HepG2 (cell line): ENCODE measurements around the gene ASB8. TPM values are rescaled to one million over a fixed set of nuclear protein-coding genes. Genes with fewer than 3 reads are reported as not detected.

Experiments used
- ATAC-seq: fragments of 200-7000 bp; cut with Tn5 transposase; 3 replicates; pipeline ENCODE4 v1.9.1; 2020; ENCODE audit warnings: mild to moderate bottlenecking, moderate library complexity
- BruUV-seq: library from RNA; stranded (reverse); fragments of 400-500 nt; replicated peaks from 2 replicates; lab custom pipeline; 2021; lab: Mats Ljungman, UMichigan
- CTCF ChIA-PET: fragments of 300-600 bp; formaldehyde crosslinking; extraction: SDS; loops from one replicate; lab custom pipeline; 2021; ENCODE audit warnings: low total read pairs, inconsistent platforms, low intra/inter-chr PET ratio; lab: Yijun Ruan, JAX
- POLR2A ChIA-PET: fragments of 350-600 bp; sonication (Branson Sonifier 250); formaldehyde crosslinking; loops from one replicate; lab custom pipeline; 2020; ENCODE audit warnings: antibody characterized with exemption, inconsistent platforms; lab: Yijun Ruan, JAX
- DNase-seq: peaks from one replicate; pipeline ENCODE4 v3.0.0-alpha.2; 2015; ENCODE audit warnings: low spot score
- FAIRE-seq: peaks from 3 replicates; lab custom pipeline; 2011; peaks lifted over from hg19 to GRCh38; lab: Jason Lieb, UNC
- H2AFZ ChIP-seq: one replicate; pipeline ENCODE4 v1.6.1; 2011; ENCODE audit warnings: low read length, inconsistent platforms
- H3K27ac ChIP-seq: fragments of 300-600 bp; 3 replicates; pipeline ENCODE4 v1.8.0; 2011; ENCODE audit warnings: mixed run types, mild to moderate bottlenecking, mixed read lengths, low read length, inconsistent platforms; ENCODE audit not compliant: insufficient read depth; ENCODE audit errors: extremely low read length
- H3K27me3 ChIP-seq, 2 experiments: fragments of 200-600 bp in 1 of 2; 2 replicates in 1 of 2; 3 replicates in 1 of 2; pipeline versions ENCODE4 v1.6.0 to v1.8.0; 2011; ENCODE audit warnings: low read length in 2 of 2, mild to moderate bottlenecking in 2 of 2, moderate library complexity in 2 of 2, inconsistent platforms in 1 of 2; ENCODE audit not compliant: insufficient read depth in 2 of 2, control insufficient read depth in 1 of 2
- H3K36me3 ChIP-seq, 2 experiments: fragments of 200-600 bp in 1 of 2; replicated peaks in 1 of 2; 2 replicates in 1 of 2; 3 replicates in 1 of 2; pipeline versions ENCODE4 v1.5.1 to v1.8.0; 2011; ENCODE audit warnings: low read length in 2 of 2, inconsistent platforms in 1 of 2; ENCODE audit not compliant: insufficient read depth in 2 of 2, control insufficient read depth in 1 of 2
- H3K4me1 ChIP-seq: 2 replicates; pipeline ENCODE4 v1.5.1; 2012; ENCODE audit warnings: low read length, inconsistent platforms; ENCODE audit not compliant: insufficient read depth
- H3K4me2 ChIP-seq: 2 replicates; pipeline ENCODE4 v1.6.0; 2011; ENCODE audit warnings: low read depth, low read length, inconsistent platforms
- H3K4me3 ChIP-seq, 3 experiments: fragments of 200-600 bp in 1 of 3; sonication (generic), shearing (Covaris generic) in 1 of 3; replicated peaks in 1 of 3; 2 replicates each; pipeline ENCODE4 v1.5.1; 2011 to 2016; ENCODE audit warnings: low read length in 3 of 3, inconsistent platforms in 2 of 3, low read depth in 2 of 3, mild to moderate bottlenecking in 2 of 3, control low read depth in 1 of 3, mixed read lengths in 1 of 3; ENCODE audit not compliant: insufficient read depth in 1 of 3
- H3K79me2 ChIP-seq: one replicate; pipeline ENCODE4 v1.6.1; 2011; ENCODE audit warnings: low read length, inconsistent platforms; ENCODE audit not compliant: insufficient read depth
- H3K9ac ChIP-seq: 2 replicates; pipeline ENCODE4 v1.6.0; 2011; ENCODE audit warnings: mild to moderate bottlenecking, low read depth, low read length, inconsistent platforms; ENCODE audit not compliant: insufficient read depth
- H3K9me3 ChIP-seq: 2 replicates; pipeline ENCODE4 v1.5.1; 2012; ENCODE audit warnings: mild to moderate bottlenecking, low read length
- H4K20me1 ChIP-seq: 2 replicates; pipeline ENCODE4 v1.6.0; 2011; ENCODE audit warnings: inconsistent platforms, mild to moderate bottlenecking, low read length, moderate library complexity; ENCODE audit not compliant: insufficient read depth
- BORCS8-MEF2B ChIP-seq: sonication (generic); formaldehyde crosslinking; IDR thresholded peaks from 2 replicates; pipeline ENCODE4 v1.8.0; 2022; ENCODE audit warnings: mild to moderate bottlenecking, missing genetic modification reagents
- CBX2 ChIP-seq, 2 experiments: fragments of 200-600 bp in 1 of 2; sonication (generic); formaldehyde crosslinking in 1 of 2; IDR thresholded peaks; 2 replicates each; pipeline versions ENCODE4 v1.7.0 to v1.8.1; 2018 to 2022; ENCODE audit warnings: low read depth in 2 of 2, low read length in 1 of 2, mild to moderate bottlenecking in 1 of 2, missing genetic modification reagents in 1 of 2
- CCAR2 ChIP-seq: fragments of 200-400 bp; formaldehyde crosslinking; optimal IDR thresholded peaks from 2 replicates; pipeline ENCODE3; 2018; ENCODE audit warnings: low read depth, mild to moderate bottlenecking, low read length, moderate library complexity
- HHEX ChIP-seq: IDR thresholded peaks from 2 replicates; pipeline ENCODE4 v1.6.1; 2016; ENCODE audit warnings: control low read depth
- HNF1B ChIP-seq: sonication (generic); formaldehyde crosslinking; IDR thresholded peaks from 2 replicates; pipeline ENCODE4 v1.5.1; 2020; ENCODE audit warnings: mild to moderate bottlenecking, moderate library complexity, missing genetic modification reagents
- ZFYVE20 ChIP-seq: sonication (generic); formaldehyde crosslinking; IDR thresholded peaks from 2 replicates; pipeline ENCODE4 v1.8.0; 2023; ENCODE audit warnings: low read depth, mild to moderate bottlenecking, moderate library complexity, missing genetic modification reagents, borderline replicate concordance
- ZNF180 ChIP-seq: sonication (generic); formaldehyde crosslinking; IDR thresholded peaks from 2 replicates; pipeline ENCODE4 v1.4.0; 2020; ENCODE audit warnings: low read depth, missing genetic modification reagents, borderline replicate concordance
- ZNF354B ChIP-seq: sonication (generic); formaldehyde crosslinking; IDR thresholded peaks from 2 replicates; pipeline ENCODE4 v1.8.0; 2022; ENCODE audit warnings: mild to moderate bottlenecking, missing genetic modification reagents
- ZNF75D ChIP-seq: sonication (generic); formaldehyde crosslinking; IDR thresholded peaks from 2 replicates; pipeline ENCODE4 v1.8.1; 2023; ENCODE audit warnings: missing genetic modification reagents, mild to moderate bottlenecking, borderline replicate concordance
- ZNF766 ChIP-seq: sonication (generic); formaldehyde crosslinking; IDR thresholded peaks from 2 replicates; pipeline ENCODE4 v1.5.0; 2020; ENCODE audit warnings: missing genetic modification reagents, borderline replicate concordance
- WGBS: methylation state at CpG from one replicate; pipeline ENCODE4 v1.1.6; 2017; ENCODE audit warnings: low lambda C conversion rate; 5-methylcytosine and 5-hydroxymethylcytosine counted together
- in situ Hi-C: cut with HindIII; loops from 2 replicates; pipeline ENCODE4 v1.10.0; 2017; ENCODE audit warnings: low pct_unique_long_range_greater_than_20kb; ENCODE audit not compliant: extremely low pct_ligation_motif_present
- intact Hi-C: fragments of 100-400 bp; cut with micrococcal nuclease; formaldehyde crosslinking; loops from one replicate; pipeline ENCODE4 v1.10.0; 2022; ENCODE audit not compliant: unreplicated experiment
- polyA plus RNA-seq, 8 experiments: library from polyadenylated mRNA; depleted of rRNA in 3 of 8; stranded (reverse) in 7 of 8; unstranded in 1 of 8; fragments of >200 nt; fragmentation: Illumina TruSeq in 4 of 8; extraction: Trizol in 4 of 8; gene quantifications; 2 replicates each; pipeline versions ENCODE4 v1.2.1 to v1.2.3, GENCODE V29; 2011 to 2016; ENCODE audit warnings: low read depth in 4 of 8, missing spikeins in 1 of 8, mixed read lengths in 1 of 8; ENCODE audit not compliant: insufficient read depth in 1 of 8
- total RNA-seq, 5 experiments: library from RNA; depleted of rRNA; stranded (reverse); fragments of >200 nt; fragmentation: Illumina TruSeq; extraction: Trizol; gene quantifications; 2 replicates each; pipeline ENCODE4 v1.2.3, GENCODE V29; 2016; ENCODE audit warnings: low read depth in 1 of 5

ASB8 gene
- total and polyA plus RNA-seq, 2 of the 13 experiments (the other 11 are each of a cell fraction or from before 2014, with no cell fraction given) = 14.0 to 15.5 TPM

GRCh38 chr12:48106681-48107613, 50.4 kb downstream of the ASB8 start:
- in situ Hi-C loops = no loop called here
- WGBS = 60% methylated on average over 5 of the region's 5 CpGs
- DNase-seq = no peak
- intact Hi-C loops = loop anchor here (10.0 kb wide), 1 partner anchor 102 kb away; the partner anchor contains the start of gene COL2A1
- peaks cover 25% of the 10 kb centered on the region for H3K79me2 ChIP-seq
- FAIRE-seq = no peak
- H3K4me1 ChIP-seq = peaks cover 25% of the 10 kb centered on the region
- peak overlapping the region; percentile 79 for H2AFZ ChIP-seq
- POLR2A ChIA-PET = interaction anchor here (3.7 kb wide), 1 partner anchor 51 kb away, joined by 37 read pairs; the partner anchor contains the start of gene ASB8
- no TSS peak for BruUV-seq
- CTCF ChIA-PET = no interaction called here
- no peaks in the 10 kb centered on the region; a peak in 1 of 5 replicates for H3K27me3 ChIP-seq
- no peaks in the 10 kb centered on the region for H3K9me3 ChIP-seq
- H4K20me1 ChIP-seq = no peaks in the 10 kb centered on the region
- TF ChIP-seq ZFYVE20 (CRISPR knock-in tag) (no peak), HHEX (CRISPR knock-in tag) (no peak), CCAR2 (peak; percentile 16), ZNF354B (CRISPR knock-in tag) (no peak), ZNF180 (CRISPR knock-in tag) (no peak), ZNF75D (CRISPR knock-in tag) (no peak), CBX2 (IDR thresholded peaks at IDR 0.05; ENCODE audit: low read depth, low read length) (no peak), CBX2 (CRISPR knock-in tag; IDR thresholded peaks at IDR 0.05; ENCODE audit: low read depth) (no peak), BORCS8-MEF2B (CRISPR knock-in tag) (no peak), HNF1B (0 out of 2 replicates have a peak, but pooled peaks have one; percentile 36), ZNF766 (no peak)
- H3K4me3 ChIP-seq = peak overlapping the region; percentile 85 to 95 (median 89)
- no peaks in the 10 kb centered on the region for H3K36me3 ChIP-seq
- ATAC-seq = no peak
- peak overlapping the region; percentile 96 for H3K9ac ChIP-seq
- peak overlapping the region; percentile 99 for H3K27ac ChIP-seq
- H3K4me2 ChIP-seq = peak overlapping the region; percentile 94
